SU-DHL-6 (cell line): ENCODE results near the gene KCNC1.

ENCODE experiments used
- EZH2phosphoT487 ChIP-seq: fragments of 200-600 bp; sonication (generic), shearing (Covaris generic); conservative IDR thresholded peaks from 2 replicates; pipeline ENCODE4 v1.6.1; 2018; ENCODE audit warnings: mild to moderate bottlenecking, antibody characterized with exemption, low read length, moderate library complexity, mixed read lengths
- TF ChIP-seq, protein P1 (sequence below): fragments of 200-600 bp; sonication (generic); IDR thresholded peaks from one replicate; pipeline ENCODE4 v1.5.1; 2017; ENCODE audit warnings: antibody characterized with exemption, mild to moderate bottlenecking, low read length, moderate library complexity; ENCODE audit not compliant: insufficient read depth, poor library complexity, severe bottlenecking

DNA sequence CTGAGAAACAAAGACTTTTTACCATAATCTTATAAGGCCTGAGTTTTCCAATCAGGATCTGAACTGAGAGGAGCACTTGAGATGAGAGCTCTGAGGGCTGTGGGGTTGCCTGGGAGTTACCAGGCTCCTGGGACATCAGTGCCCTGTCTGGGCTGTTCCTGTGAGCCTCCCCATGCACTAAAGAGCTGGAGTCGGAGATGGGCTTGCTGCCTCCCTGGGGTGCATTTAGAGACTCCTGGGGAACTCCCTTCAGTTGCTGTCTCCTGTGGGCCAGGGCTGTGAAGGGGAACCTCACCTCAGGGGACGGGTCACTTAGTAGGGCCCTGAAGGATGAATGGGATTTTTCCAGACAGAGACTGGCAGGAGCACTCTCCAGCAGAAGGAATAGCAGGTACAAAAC, 33.3 kb downstream of the KCNC1 start:
- TF ChIP-seq, protein P1, sequence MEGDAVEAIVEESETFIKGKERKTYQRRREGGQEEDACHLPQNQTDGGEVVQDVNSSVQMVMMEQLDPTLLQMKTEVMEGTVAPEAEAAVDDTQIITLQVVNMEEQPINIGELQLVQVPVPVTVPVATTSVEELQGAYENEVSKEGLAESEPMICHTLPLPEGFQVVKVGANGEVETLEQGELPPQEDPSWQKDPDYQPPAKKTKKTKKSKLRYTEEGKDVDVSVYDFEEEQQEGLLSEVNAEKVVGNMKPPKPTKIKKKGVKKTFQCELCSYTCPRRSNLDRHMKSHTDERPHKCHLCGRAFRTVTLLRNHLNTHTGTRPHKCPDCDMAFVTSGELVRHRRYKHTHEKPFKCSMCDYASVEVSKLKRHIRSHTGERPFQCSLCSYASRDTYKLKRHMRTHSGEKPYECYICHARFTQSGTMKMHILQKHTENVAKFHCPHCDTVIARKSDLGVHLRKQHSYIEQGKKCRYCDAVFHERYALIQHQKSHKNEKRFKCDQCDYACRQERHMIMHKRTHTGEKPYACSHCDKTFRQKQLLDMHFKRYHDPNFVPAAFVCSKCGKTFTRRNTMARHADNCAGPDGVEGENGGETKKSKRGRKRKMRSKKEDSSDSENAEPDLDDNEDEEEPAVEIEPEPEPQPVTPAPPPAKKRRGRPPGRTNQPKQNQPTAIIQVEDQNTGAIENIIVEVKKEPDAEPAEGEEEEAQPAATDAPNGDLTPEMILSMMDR: no peak
- TF ChIP-seq EZH2phosphoT487: no peak
